Measurements from ENCODE around the gene CCRL2. TPM values are rescaled to one million over a fixed set of nuclear protein-coding genes. Genes with fewer than 3 reads are reported as not detected.

The CCRL2 gene
- total RNA-seq, 1 experiment from 2014 or later: 1.2 TPM

DNA sequence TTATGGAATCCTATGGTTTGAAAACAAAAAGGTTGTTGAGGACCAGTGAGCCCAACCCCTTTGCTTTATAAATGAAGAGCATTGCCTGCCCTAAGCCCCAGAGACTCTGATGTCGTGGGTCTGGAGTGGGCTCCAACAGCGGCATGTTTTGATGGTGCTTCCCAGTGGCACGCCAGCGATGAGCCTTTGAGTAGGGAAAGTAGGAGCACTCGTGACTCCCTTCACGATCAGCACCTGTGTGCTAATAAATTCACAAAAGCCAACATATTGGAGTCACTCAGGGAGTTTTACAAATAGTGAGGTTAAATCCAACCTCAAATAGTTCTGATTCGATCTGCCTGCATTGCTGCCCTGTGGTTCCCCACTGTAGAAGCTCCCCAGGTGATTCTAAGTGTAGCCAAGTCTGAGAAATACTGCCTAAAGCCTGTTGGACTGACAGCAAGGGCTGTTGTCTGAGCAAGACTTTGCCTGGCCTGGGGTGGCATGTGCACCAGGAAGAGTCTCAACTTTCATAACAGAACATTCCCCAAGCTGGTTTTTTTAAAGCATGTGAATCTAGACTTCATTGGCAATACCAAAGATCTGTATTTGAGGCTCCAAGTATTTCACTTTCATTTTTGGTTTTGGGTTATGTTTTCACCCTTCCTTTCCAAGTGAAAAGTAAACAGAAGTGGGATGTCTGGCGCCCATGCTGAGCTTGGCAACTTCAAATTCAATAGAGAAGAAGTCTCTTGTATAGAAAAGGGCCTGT is 26.4 kb upstream of the CCRL2 start:
- Histone ChIP-seq H3K4me1 (replicated peaks; ENCODE audit: insufficient read depth) (peaks cover 31% of the 10 kb centered on the region), H3K9me3 (ENCODE audit: insufficient read depth, low read depth) (no peaks in the 10 kb centered on the region), H3K4me2 (no peak overlapping the region), H3K27me3 (ENCODE audit: insufficient read depth, low read depth) (no peaks in the 10 kb centered on the region), H3F3A (ENCODE audit: insufficient read depth, low read depth) (peaks cover 16% of the 10 kb centered on the region; the same call in 1 of the 2 replicates), H4K20me1 (ENCODE audit: insufficient read depth) (no peaks in the 10 kb centered on the region), H3K36me3 (ENCODE audit: low read depth) (no peaks in the 10 kb centered on the region), H3K9me2 (ENCODE audit: insufficient read depth) (no peaks in the 10 kb centered on the region), H3K79me2 (ENCODE audit: low read depth) (no peaks in the 10 kb centered on the region), H3K4me3 (no peak overlapping the region), H3K27ac (peak overlapping the region; percentile 37; the same call in 1 of the 2 replicates), H2AFZ (no peak overlapping the region)
- no peak for TF ChIP-seq EZH2 (IDR thresholded peaks at IDR 0.05; ENCODE audit: low read depth)
- TF ChIP-seq, protein P1, sequence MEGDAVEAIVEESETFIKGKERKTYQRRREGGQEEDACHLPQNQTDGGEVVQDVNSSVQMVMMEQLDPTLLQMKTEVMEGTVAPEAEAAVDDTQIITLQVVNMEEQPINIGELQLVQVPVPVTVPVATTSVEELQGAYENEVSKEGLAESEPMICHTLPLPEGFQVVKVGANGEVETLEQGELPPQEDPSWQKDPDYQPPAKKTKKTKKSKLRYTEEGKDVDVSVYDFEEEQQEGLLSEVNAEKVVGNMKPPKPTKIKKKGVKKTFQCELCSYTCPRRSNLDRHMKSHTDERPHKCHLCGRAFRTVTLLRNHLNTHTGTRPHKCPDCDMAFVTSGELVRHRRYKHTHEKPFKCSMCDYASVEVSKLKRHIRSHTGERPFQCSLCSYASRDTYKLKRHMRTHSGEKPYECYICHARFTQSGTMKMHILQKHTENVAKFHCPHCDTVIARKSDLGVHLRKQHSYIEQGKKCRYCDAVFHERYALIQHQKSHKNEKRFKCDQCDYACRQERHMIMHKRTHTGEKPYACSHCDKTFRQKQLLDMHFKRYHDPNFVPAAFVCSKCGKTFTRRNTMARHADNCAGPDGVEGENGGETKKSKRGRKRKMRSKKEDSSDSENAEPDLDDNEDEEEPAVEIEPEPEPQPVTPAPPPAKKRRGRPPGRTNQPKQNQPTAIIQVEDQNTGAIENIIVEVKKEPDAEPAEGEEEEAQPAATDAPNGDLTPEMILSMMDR (conservative IDR thresholded peaks at IDR 0.05): no peak
- ChIA-PET CTCF (no interaction called here), POLR2A (ENCODE audit: unreplicated experiment) (interaction anchor here (0.7 kb wide), 1 partner anchor 621 kb away, joined by 5 read pairs; no protein-coding TSS in a partner anchor)
- no TSS peak for BruUV-seq (replicated peaks)
- no peak for DNase-seq
- intact Hi-C loops (cut with micrococcal nuclease; ENCODE audit: unreplicated experiment): loop anchor here (5.0 kb wide), 1 partner anchor 177 kb away; no protein-coding TSS in a partner anchor

DNA sequence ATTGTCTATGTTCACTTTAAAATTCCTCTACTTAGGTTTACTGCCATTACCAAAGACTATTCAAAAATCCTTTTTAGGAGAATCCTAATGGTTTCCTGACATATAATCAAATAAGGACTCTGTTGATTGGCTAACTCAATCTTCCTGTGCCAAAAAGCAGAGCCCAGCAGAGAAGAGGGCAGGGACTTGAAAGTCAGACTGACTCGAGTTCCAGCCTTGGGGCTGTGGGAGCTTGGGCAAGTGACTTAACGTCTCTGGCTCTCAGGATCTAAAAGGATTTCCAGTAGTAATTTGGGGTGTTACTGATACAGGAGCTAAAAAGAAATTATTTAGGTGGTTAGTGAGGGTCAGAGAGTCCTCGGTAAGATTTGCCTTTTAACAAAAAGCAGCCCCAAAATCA is 25.4 kb upstream of the CCRL2 start:
- no peak for DNase-seq
- H3K9me3 ChIP-seq (ENCODE audit: insufficient read depth, low read depth): no peaks in the 10 kb centered on the region
- H3K27ac ChIP-seq: no peak overlapping the region
- no peaks in the 10 kb centered on the region for H3K36me3 ChIP-seq (ENCODE audit: low read depth)
- peaks cover 41% of the 10 kb centered on the region for H3K4me1 ChIP-seq (replicated peaks; ENCODE audit: insufficient read depth)
- no peak for TF ChIP-seq EZH2 (IDR thresholded peaks at IDR 0.05; ENCODE audit: low read depth)
- TF ChIP-seq, protein P1 (conservative IDR thresholded peaks at IDR 0.05): no peak
- intact Hi-C loops (cut with micrococcal nuclease; ENCODE audit: unreplicated experiment): loop anchor here (5.0 kb wide), 1 partner anchor 176 kb away; no protein-coding TSS in a partner anchor
- H4K20me1 ChIP-seq (ENCODE audit: insufficient read depth): no peaks in the 10 kb centered on the region
- H3F3A ChIP-seq (ENCODE audit: insufficient read depth, low read depth): peaks cover 23% of the 10 kb centered on the region; the same call in 1 of the 2 replicates
- no peaks in the 10 kb centered on the region for H3K79me2 ChIP-seq (ENCODE audit: low read depth)
- ChIA-PET POLR2A (ENCODE audit: unreplicated experiment) (no interaction called here), CTCF (no interaction called here)
- H3K4me2 ChIP-seq: no peak overlapping the region
- no TSS peak for BruUV-seq (replicated peaks)
- H3K27me3 ChIP-seq (ENCODE audit: insufficient read depth, low read depth): no peaks in the 10 kb centered on the region
- H3K4me3 ChIP-seq: no peak overlapping the region
- no peaks in the 10 kb centered on the region for H3K9me2 ChIP-seq (ENCODE audit: insufficient read depth)
- no peak overlapping the region for H2AFZ ChIP-seq

DNA sequence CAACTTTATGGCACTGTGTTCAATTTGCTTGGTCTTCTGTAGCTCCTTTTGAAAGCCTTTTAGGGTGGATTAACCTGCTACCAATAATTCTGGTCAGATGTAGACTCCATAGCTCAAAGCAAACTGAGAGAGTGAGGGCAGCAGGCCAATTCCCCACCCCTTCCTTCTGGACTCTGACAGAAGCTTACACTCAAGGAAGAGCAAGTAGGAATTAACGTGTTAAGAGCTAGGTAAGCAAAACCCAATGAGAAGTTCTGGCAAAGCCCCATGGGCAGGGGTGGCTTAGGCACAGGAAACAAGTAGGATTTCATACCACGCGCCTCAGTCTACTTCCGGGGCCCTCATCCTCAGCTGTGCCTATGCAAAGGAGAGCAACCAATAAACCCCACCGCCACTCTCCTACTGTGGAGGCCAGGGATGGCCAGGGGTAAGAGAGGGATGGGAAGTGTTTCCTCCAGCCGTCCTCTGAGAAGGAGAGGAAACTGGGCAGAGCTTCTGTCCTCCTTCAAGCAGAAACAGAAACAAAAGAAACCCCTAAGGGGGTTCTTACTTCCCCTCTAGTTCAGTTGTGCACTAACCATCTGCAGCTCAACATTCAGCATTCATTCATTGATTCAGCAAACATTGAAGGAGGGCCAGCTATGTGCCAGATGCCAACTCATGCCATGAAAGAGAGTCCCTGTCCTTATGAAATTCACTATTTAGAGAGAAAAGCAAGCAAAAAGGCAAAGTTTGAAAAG is 23.7 kb upstream of the CCRL2 start:
- TF ChIP-seq, protein P1 (conservative IDR thresholded peaks at IDR 0.05): no peak
- TF ChIP-seq EZH2 (IDR thresholded peaks at IDR 0.05; ENCODE audit: low read depth): no peak
- POLR2A ChIA-PET (ENCODE audit: unreplicated experiment): interaction anchor here (0.6 kb wide), 1 partner anchor 64 kb away, joined by 3 read pairs; no protein-coding TSS in a partner anchor
- Histone ChIP-seq H3K79me2 (ENCODE audit: low read depth) (peaks cover 6% of the 10 kb centered on the region), H2AFZ (no peak overlapping the region), H3K4me1 (replicated peaks; ENCODE audit: insufficient read depth) (peaks cover 57% of the 10 kb centered on the region), H4K20me1 (ENCODE audit: insufficient read depth) (no peaks in the 10 kb centered on the region), H3F3A (ENCODE audit: insufficient read depth, low read depth) (peaks cover 35% of the 10 kb centered on the region), H3K9me2 (ENCODE audit: insufficient read depth) (no peaks in the 10 kb centered on the region), H3K9me3 (ENCODE audit: insufficient read depth, low read depth) (no peaks in the 10 kb centered on the region; the same call in 1 of the 2 replicates), H3K4me2 (no peak overlapping the region), H3K4me3 (no peak overlapping the region), H3K36me3 (ENCODE audit: low read depth) (peaks cover 9% of the 10 kb centered on the region), H3K27ac (no peak overlapping the region), H3K27me3 (ENCODE audit: insufficient read depth, low read depth) (no peaks in the 10 kb centered on the region)
- no TSS peak for BruUV-seq (replicated peaks)
- intact Hi-C loops (cut with micrococcal nuclease; ENCODE audit: unreplicated experiment): loop anchor here (5.0 kb wide), 1 partner anchor 174 kb away; no protein-coding TSS in a partner anchor
- CTCF ChIA-PET: no interaction called here
- DNase-seq: no peak
